A549 treated with GW870086 at 1 μM for 4 hours (cell line): ENCODE data around the gene ERP44. TPM values are rescaled to one million over a fixed set of nuclear protein-coding genes. Genes with fewer than 3 reads are reported as not detected.

Experiments
- total RNA-seq: library from RNA; stranded (reverse); fragments of 200-300 nt; extraction: Qiagen RNA extraction; gene quantifications from 5 replicates; pipeline ENCODE4 v1.2.3, GENCODE V29; 2022; ENCODE audit warnings: low read depth

The ERP44 gene
- total RNA-seq: 14.6 to 15.9 TPM (median 15.1 TPM) in 5 replicates

GRCh38 chr9:100098887-100099721 is at the start of gene ERP44, which contains the start of gene INVS:
TSS of gene ERP44 (minus strand) at chr9:100099000. CDS start at chr9:100098840, 160 bp downstream.
TSS of gene INVS (plus strand) at chr9:100099243. CDS start at chr9:100104522, 5,279 bp downstream.

Other genes with a start within 250 kb of the ERP44 start
- gene STX17, start 192.3 kb downstream of the ERP44 start, total RNA-seq: 7.0 to 9.8 TPM (median 8.4 TPM) in 5 replicates
- 7.5 to 10.8 TPM (median 9.6 TPM) in 5 replicates for gene INVS, start 243 bp upstream of the ERP44 start, total RNA-seq